Astrocyte (in vitro differentiated cells and primary cell): Measurements from ENCODE around the gene MRRF.

Experiments used
- CTCF ChIP-seq: IDR thresholded peaks from 2 replicates; pipeline ENCODE4 v1.5.1; 2011; ENCODE audit warnings: low read depth, mild to moderate bottlenecking, inconsistent platforms, low read length, moderate library complexity; ENCODE audit not compliant: insufficient read depth
- EZH2 ChIP-seq: IDR thresholded peaks from 2 replicates; pipeline ENCODE4 v1.6.1; 2012; ENCODE audit warnings: mild to moderate bottlenecking, low read length, inconsistent platforms; ENCODE audit not compliant: insufficient read depth

- no peak for TF ChIP-seq CTCF
- no peak for TF ChIP-seq EZH2
These were observed 858 bp upstream of the MRRF start for GRCh38 chr9:122263699-122264349.
